Gastroesophageal sphincter (tissue), 4 donors: Measurements from ENCODE around the gene C9orf78. TPM values are rescaled to one million over a fixed set of nuclear protein-coding genes. Genes with fewer than 3 reads are reported as not detected.

Experiments
- ATAC-seq: fragments of 150-250 bp; one replicate; pipeline ENCODE4 v1.9.1; 2016; ENCODE audit warnings: mild to moderate bottlenecking, moderate library complexity
- H3K27ac ChIP-seq, 4 donors: fragments of 200-600 bp; sonication (generic) in 3 of 4; 1 replicate in 3 of 4; 2 replicates in 1 of 4; pipeline ENCODE4 v1.5.1; 2016 to 2019
- H3K27me3 ChIP-seq: fragments of 200-600 bp; sonication (generic); one replicate; pipeline ENCODE4 v1.5.1; 2019
- H3K36me3 ChIP-seq, 2 donors: fragments of 200-600 bp; sonication (generic); one replicate each; pipeline ENCODE4 v1.5.1; 2019; ENCODE audit warnings: control low read depth in 1 of 2
- H3K4me1 ChIP-seq, 3 donors: fragments of 200-600 bp; sonication (generic); 1 replicate in 2 of 3; 2 replicates in 1 of 3; pipeline ENCODE4 v1.5.1; 2016 to 2019; ENCODE audit warnings: control low read depth in 2 of 3
- H3K4me3 ChIP-seq, 2 donors: fragments of 200-600 bp; sonication (generic); one replicate each; pipeline ENCODE4 v1.5.1; 2019; ENCODE audit warnings: mild to moderate bottlenecking in 1 of 2, moderate library complexity in 1 of 2
- H3K9me3 ChIP-seq, 3 donors: fragments of 200-600 bp; sonication (generic); one replicate each; pipeline ENCODE4 v1.5.1; 2017 to 2019; ENCODE audit warnings: control low read depth in 2 of 3
- CTCF ChIP-seq, 4 experiments: fragments of 200-600 bp in 2 of 4; fragments of 450-650 bp in 2 of 4; sonication (generic) in 1 of 4; IDR thresholded peaks; one replicate each; pipeline ENCODE4 v1.5.1; 2017 to 2019; ENCODE audit warnings: antibody characterized with exemption in 4 of 4, mild to moderate bottlenecking in 2 of 4, moderate library complexity in 2 of 4
- EP300 ChIP-seq: sonication (generic); formaldehyde crosslinking; IDR thresholded peaks from one replicate; pipeline ENCODE4 v1.6.1; 2017; ENCODE audit warnings: antibody characterized with exemption, mild to moderate bottlenecking
- POLR2A ChIP-seq, 2 donors: fragments of 450-650 bp; IDR thresholded peaks; one replicate each; pipeline ENCODE4 v1.6.1; 2017; ENCODE audit warnings: antibody characterized with exemption in 2 of 2, mild to moderate bottlenecking in 2 of 2, moderate library complexity in 1 of 2
- POLR2AphosphoS5 ChIP-seq: sonication (generic); formaldehyde crosslinking; IDR thresholded peaks from one replicate; pipeline ENCODE4 v1.6.1; 2017; ENCODE audit warnings: antibody characterized with exemption
- WGBS, 2 donors: methylation state at CpG; one replicate each; pipeline ENCODE4 v1.1.5; 2018; ENCODE audit warnings: low coverage in 1 of 2; 5-methylcytosine and 5-hydroxymethylcytosine counted together
- total RNA-seq, 4 donors: library from RNA; depleted of rRNA; stranded (reverse); fragments of >200 nt; gene quantifications; one replicate each; pipeline ENCODE4 v1.1.0, GENCODE V29; 2016

C9orf78 gene
- total RNA-seq, 4 donors from 2014 or later = 59.9 to 113 (median 85.0) TPM

- TF ChIP-seq CTCF (IDR thresholded peaks at IDR 0.05) (no peak), POLR2A (IDR thresholded peaks at IDR 0.05) (no peak), POLR2AphosphoS5 (no peak), EP300 (no peak)
- peaks cover 0 to 36% of the 10 kb centered on the region in 2 donors for H3K36me3 ChIP-seq
- H3K4me3 ChIP-seq = peak overlapping the region; percentile 82 to 99
- no peaks in the 10 kb centered on the region for H3K9me3 ChIP-seq
- no peak for ATAC-seq
- 8 to 39% methylated on average over 4 to 10 of the region's 16 CpGs for WGBS, 2 donors
- peak overlapping the region in 3 of 4 donors; percentile 91 to 97 (median 96) for H3K27ac ChIP-seq
- peaks cover 0 to 64% (median 21%) of the 10 kb centered on the region in 3 donors for H3K4me1 ChIP-seq
- no peaks in the 10 kb centered on the region for H3K27me3 ChIP-seq
Observed at GRCh38 chr9:129836311-129837007, 1.4 kb upstream of the C9orf78 start.

GRCh38 chr9:129835860-129836223 lies 767 bp upstream of the C9orf78 start:
- no peak for ATAC-seq
- Histone ChIP-seq H3K4me3 (peak overlapping the region; percentile 82 to 99), H3K27me3 (no peaks in the 10 kb centered on the region), H3K36me3 (peaks cover 0 to 40% of the 10 kb centered on the region in 2 donors), H3K9me3 (no peaks in the 10 kb centered on the region), H3K27ac (peak overlapping the region; percentile 87 to 97 (median 94)), H3K4me1 (peaks cover 0 to 64% (median 21%) of the 10 kb centered on the region in 3 donors)
- TF ChIP-seq POLR2AphosphoS5 (no peak), POLR2A (IDR thresholded peaks at IDR 0.05) (no peak), CTCF (IDR thresholded peaks at IDR 0.05) (no peak), EP300 (no peak)
- 0 to 1% methylated on average over 1 to 14 of the region's 19 CpGs for WGBS, 2 donors

- TF ChIP-seq POLR2AphosphoS5 (no peak), EP300 (no peak), POLR2A (IDR thresholded peaks at IDR 0.05) (no peak), CTCF (IDR thresholded peaks at IDR 0.05) (no peak)
- ATAC-seq = peak; percentile 21
Observed at GRCh38 chr9:129834489-129835127, 467 bp downstream of the C9orf78 start.

GRCh38 chr9:129832982-129833381 lies 2.1 kb downstream of the C9orf78 start:
- H3K4me1 ChIP-seq = peaks cover 0 to 40% (median 18%) of the 10 kb centered on the region in 3 donors
- no peak for ATAC-seq
- no peaks in the 10 kb centered on the region for H3K27me3 ChIP-seq
- H3K9me3 ChIP-seq = no peaks in the 10 kb centered on the region
- no peak overlapping the region for H3K4me3 ChIP-seq
- TF ChIP-seq POLR2A (IDR thresholded peaks at IDR 0.05) = no peak
- TF ChIP-seq EP300 = no peak
- TF ChIP-seq CTCF (IDR thresholded peaks at IDR 0.05) = no peak
- no peak for TF ChIP-seq POLR2AphosphoS5
- peaks cover 0 to 67% of the 10 kb centered on the region in 2 donors for H3K36me3 ChIP-seq
- WGBS, 2 donors = 86% methylated on average over 1 of the region's 1 CpG
- H3K27ac ChIP-seq = no peak overlapping the region

More at GRCh38 chr9:129834489-129835127, 467 bp downstream of the C9orf78 start:
- WGBS, 2 donors = 1 to 4% methylated on average over 10 to 14 of the region's 32 CpGs
- Histone ChIP-seq H3K4me3 (peak overlapping the region; percentile 82 to 99), H3K4me1 (peaks cover 0 to 57% (median 21%) of the 10 kb centered on the region in 3 donors), H3K27ac (peak overlapping the region; percentile 47 to 97 (median 94)), H3K36me3 (peaks cover 0 to 52% of the 10 kb centered on the region in 2 donors), H3K9me3 (no peaks in the 10 kb centered on the region), H3K27me3 (no peaks in the 10 kb centered on the region)
